SU-DHL-6 (cell line): ENCODE results near the gene CUL7.

ENCODE experiments used
- H2AFZ ChIP-seq: fragments of 200-600 bp; sonication (generic); 2 replicates; pipeline ENCODE4 v1.6.1; 2014; ENCODE audit warnings: low read depth, mild to moderate bottlenecking, moderate library complexity, mixed read lengths, antibody characterized with exemption, low read length; ENCODE audit not compliant: severe bottlenecking
- H3F3A ChIP-seq: fragments of 200-600 bp; shearing (Covaris generic); 2 replicates; pipeline ENCODE4 v1.6.0; 2016; ENCODE audit warnings: antibody characterized with exemption, mild to moderate bottlenecking; ENCODE audit not compliant: insufficient read depth
- H3K27ac ChIP-seq: fragments of 200-600 bp; sonication (generic); 2 replicates; pipeline ENCODE4 v1.5.1; 2016; ENCODE audit warnings: low read depth, mild to moderate bottlenecking, low read length, moderate library complexity, mixed read lengths
- H3K27me3 ChIP-seq: fragments of 200-600 bp; sonication (generic), shearing (Covaris generic); 2 replicates; pipeline ENCODE4 v1.6.0; 2014; ENCODE audit warnings: mild to moderate bottlenecking, low read length
- H3K36me3 ChIP-seq: fragments of 200-600 bp; sonication (generic); 2 replicates; pipeline ENCODE4 v1.6.1; 2014; ENCODE audit warnings: mild to moderate bottlenecking, low read length, mixed read lengths
- H3K4me2 ChIP-seq: fragments of 300-600, 200-600 bp; shearing (Covaris generic), sonication (generic); 2 replicates; pipeline ENCODE4 v1.6.0; 2014; ENCODE audit warnings: low read length, low read depth, mild to moderate bottlenecking; ENCODE audit not compliant: poor library complexity, severe bottlenecking
- H3K4me3 ChIP-seq: fragments of 200-600 bp; sonication (generic); 2 replicates; pipeline ENCODE4 v1.5.1; 2014; ENCODE audit warnings: antibody characterized with exemption, low read length, mild to moderate bottlenecking, mixed read lengths; ENCODE audit not compliant: insufficient read depth, poor library complexity, severe bottlenecking
- H3K79me2 ChIP-seq: fragments of 200-600 bp; sonication (generic); 2 replicates; pipeline ENCODE4 v1.6.1; 2014; ENCODE audit warnings: mild to moderate bottlenecking, low read length, moderate library complexity; ENCODE audit not compliant: insufficient read depth
- H3K9ac ChIP-seq: fragments of 200-600 bp; sonication (generic); 2 replicates; pipeline ENCODE4 v1.7.0; 2014; ENCODE audit warnings: mild to moderate bottlenecking, low read length
- H3K9me2 ChIP-seq: fragments of 200-600 bp; sonication (generic); replicated peaks from 2 replicates; pipeline ENCODE4 v1.6.1; 2014; ENCODE audit warnings: low read length; ENCODE audit not compliant: insufficient read depth
- H3K9me3 ChIP-seq: fragments of 200-600 bp; sonication (generic); 2 replicates; pipeline ENCODE4 v1.6.1; 2014; ENCODE audit warnings: low read length, mixed read lengths; ENCODE audit not compliant: insufficient read depth
- H4K20me1 ChIP-seq: fragments of 200-600 bp; sonication (generic); 2 replicates; pipeline ENCODE4 v1.6.1; 2014; ENCODE audit warnings: low read depth, mild to moderate bottlenecking, antibody characterized with exemption, low read length, moderate library complexity, mixed read lengths
- CTCF ChIP-seq: fragments of 200-600 bp; sonication (generic); IDR thresholded peaks from one replicate; pipeline ENCODE4 v1.5.1; 2017; ENCODE audit warnings: antibody characterized with exemption, mild to moderate bottlenecking, low read length, moderate library complexity; ENCODE audit not compliant: insufficient read depth, poor library complexity, severe bottlenecking
- EZH2phosphoT487 ChIP-seq: fragments of 200-600 bp; sonication (generic), shearing (Covaris generic); conservative IDR thresholded peaks from 2 replicates; pipeline ENCODE4 v1.6.1; 2018; ENCODE audit warnings: mild to moderate bottlenecking, antibody characterized with exemption, low read length, moderate library complexity, mixed read lengths

CUL7 gene

DNA sequence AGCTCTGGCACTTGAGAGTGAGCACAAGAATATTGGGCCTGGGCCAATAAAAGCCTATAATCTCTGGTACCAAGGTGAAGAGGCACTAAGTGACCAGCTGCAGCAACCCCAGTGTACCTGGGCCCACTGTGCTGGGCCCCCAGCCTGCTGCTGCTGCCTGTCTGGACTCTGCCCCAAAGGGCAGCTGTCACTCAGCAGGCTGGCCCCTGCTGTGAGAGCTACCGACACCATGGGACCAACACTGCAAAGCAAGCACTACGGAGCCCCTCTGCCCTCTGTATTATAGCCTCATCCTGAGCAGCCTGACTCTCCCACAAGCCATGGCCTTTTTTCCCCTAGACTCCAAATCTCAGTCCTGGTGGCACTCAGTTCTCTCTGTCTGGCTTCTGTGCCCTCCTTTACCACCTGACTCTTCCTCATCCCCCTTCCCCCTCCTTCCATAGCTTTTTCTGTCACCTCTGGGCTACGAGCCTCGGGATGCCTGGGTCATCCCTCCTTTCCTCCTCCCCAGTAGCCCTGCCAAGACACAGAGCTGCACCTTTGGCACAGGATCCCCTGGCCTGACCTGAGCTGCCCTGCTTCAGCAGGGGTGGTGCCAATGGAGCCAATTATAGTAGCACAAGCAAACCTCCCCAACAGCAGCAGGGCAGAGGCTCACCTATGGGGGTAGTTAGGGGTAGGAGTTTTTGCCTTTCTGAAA, 18.0 kb downstream of the CUL7 start:
- TF ChIP-seq EZH2phosphoT487, result no peak
- TF ChIP-seq CTCF, result no peak
- Histone ChIP-seq H3K9me2 (no peaks in the 10 kb centered on the region), H3K27ac (no peak overlapping the region), H3K27me3 (no peaks in the 10 kb centered on the region), H3K4me2 (no peak overlapping the region), H3F3A (peaks cover 6% of the 10 kb centered on the region; the same call in 1 of the 2 replicates), H3K9me3 (no peaks in the 10 kb centered on the region), H2AFZ (no peak overlapping the region), H3K36me3 (peaks cover 4% of the 10 kb centered on the region; the same call in 1 of the 2 replicates), H3K4me3 (no peak overlapping the region), H3K9ac (no peak overlapping the region), H4K20me1 (no peaks in the 10 kb centered on the region), H3K79me2 (no peaks in the 10 kb centered on the region)

GRCh38 chr6:43034190-43034525, 19.5 kb downstream of the CUL7 start:
- no peak for TF ChIP-seq CTCF
- no peak for TF ChIP-seq EZH2phosphoT487
- Histone ChIP-seq H3K4me3 (no peak overlapping the region), H4K20me1 (no peaks in the 10 kb centered on the region), H3F3A (peaks cover 6% of the 10 kb centered on the region; the same call in 1 of the 2 replicates), H3K9me3 (no peaks in the 10 kb centered on the region), H3K9ac (no peak overlapping the region), H3K79me2 (no peaks in the 10 kb centered on the region), H3K27me3 (no peaks in the 10 kb centered on the region), H3K27ac (no peak overlapping the region), H2AFZ (no peak overlapping the region), H3K9me2 (no peaks in the 10 kb centered on the region), H3K36me3 (peaks cover 11% of the 10 kb centered on the region), H3K4me2 (no peak overlapping the region)

- Histone ChIP-seq H3K4me2 (no peak overlapping the region), H3K4me3 (no peak overlapping the region), H3K9ac (no peak overlapping the region), H4K20me1 (no peaks in the 10 kb centered on the region), H3K27me3 (no peaks in the 10 kb centered on the region), H3K27ac (no peak overlapping the region), H3K36me3 (peaks cover 16% of the 10 kb centered on the region), H3F3A (peaks cover 6% of the 10 kb centered on the region; the same call in 1 of the 2 replicates), H3K79me2 (no peaks in the 10 kb centered on the region), H3K9me2 (no peaks in the 10 kb centered on the region), H2AFZ (no peak overlapping the region), H3K9me3 (no peaks in the 10 kb centered on the region)
- TF ChIP-seq CTCF (no peak), EZH2phosphoT487 (no peak)
These were observed 20.0 kb downstream of the CUL7 start for GRCh38 chr6:43033496-43034189.
